HG03457 (cell line): ENCODE results near the gene SH3PXD2A.
"Not testable (repeated sequence)": the region's sequence is repeated elsewhere in the genome, so short reads cannot be mapped to it uniquely, and the experiment has no call there.

Experiments used
- ATAC-seq: cut with Tn5 transposase; IDR thresholded peaks from one replicate; pipeline ENCODE4 v1.9.1; 2021; ENCODE audit warnings: moderate number of reproducible peaks; ENCODE audit not compliant: unreplicated experiment

SH3PXD2A gene

DNA sequence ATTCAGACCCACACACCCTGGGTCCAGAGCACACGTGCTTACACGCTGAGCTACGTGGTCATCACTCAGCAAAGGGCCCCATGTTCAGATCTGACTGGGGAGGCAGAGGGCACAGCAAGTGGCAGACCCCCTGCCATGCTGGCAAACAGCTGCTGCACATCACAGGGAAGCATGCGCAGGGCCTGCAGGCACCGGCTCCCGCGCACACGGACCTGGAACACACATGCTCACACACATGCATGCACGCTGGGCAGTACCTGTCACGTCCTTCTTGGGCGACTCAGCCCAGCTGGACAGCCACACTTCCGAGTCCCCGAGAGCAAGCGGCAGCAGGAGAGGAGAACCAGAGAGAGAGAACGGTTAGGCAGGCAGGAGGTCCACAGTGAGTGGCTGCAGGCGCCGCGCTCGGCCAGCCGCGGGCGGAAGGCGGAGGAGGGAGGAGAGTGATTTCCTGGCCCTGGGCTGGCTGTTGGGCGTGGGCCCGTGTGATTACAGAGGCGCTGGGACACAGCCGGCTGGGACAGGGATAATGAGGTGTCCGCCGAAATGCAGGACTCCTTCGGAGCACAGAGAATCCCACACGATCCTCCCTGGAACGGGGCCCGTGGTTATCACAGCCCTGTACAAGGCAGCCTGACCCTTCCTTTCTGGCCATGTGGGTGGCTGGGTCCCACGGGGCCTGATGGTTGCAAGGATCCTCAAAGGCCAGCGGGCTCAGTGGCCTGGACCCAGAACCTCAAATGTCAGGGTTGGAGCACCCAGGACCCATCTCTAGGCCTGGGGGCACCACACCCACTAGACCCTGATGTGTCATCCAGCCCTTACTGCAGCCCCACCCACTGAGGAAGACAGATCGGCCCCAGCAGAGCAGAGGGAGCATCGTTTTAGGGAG, 186.8 kb downstream of the SH3PXD2A start:
- no peak for ATAC-seq

DNA sequence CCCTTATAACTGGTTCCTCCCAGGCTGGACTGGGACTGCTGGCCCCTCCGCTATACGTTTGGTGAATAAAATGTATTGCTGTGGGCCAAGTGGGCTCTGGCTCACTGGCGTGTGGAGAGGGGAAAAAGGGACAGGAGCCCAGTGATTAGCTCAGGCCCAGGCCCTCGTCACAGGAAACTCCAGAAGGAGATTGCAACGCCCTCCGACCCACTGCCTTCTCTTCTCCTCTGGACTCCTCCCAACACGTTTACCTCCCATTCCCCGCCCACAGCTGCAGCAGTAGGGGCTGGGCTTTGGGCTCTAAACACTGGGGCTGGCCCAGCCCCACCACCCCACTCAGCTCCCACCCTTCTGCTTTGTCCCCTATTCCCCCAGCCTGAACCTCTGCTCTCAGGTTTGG, 188.0 kb downstream of the SH3PXD2A start:
- no peak for ATAC-seq

DNA sequence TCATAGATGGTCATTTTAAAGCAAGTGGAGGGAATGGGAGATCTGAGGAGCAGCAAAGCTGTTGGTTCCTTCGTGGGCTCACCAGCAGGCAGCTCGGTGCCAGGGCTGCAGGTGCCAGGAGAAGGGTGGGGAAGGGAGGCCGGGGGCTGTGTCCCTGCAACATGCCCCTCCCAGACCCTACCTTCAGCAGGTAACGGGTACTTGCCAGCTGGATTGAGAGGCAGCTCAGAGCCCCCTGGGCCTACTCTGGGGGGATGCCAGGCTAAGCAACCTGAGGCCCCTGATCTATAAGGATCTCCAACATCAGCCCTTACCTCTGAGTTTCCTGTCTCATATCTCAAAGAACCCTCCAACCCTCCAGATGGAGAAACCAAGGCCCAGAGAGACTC, 188.6 kb downstream of the SH3PXD2A start:
- no peak for ATAC-seq

DNA sequence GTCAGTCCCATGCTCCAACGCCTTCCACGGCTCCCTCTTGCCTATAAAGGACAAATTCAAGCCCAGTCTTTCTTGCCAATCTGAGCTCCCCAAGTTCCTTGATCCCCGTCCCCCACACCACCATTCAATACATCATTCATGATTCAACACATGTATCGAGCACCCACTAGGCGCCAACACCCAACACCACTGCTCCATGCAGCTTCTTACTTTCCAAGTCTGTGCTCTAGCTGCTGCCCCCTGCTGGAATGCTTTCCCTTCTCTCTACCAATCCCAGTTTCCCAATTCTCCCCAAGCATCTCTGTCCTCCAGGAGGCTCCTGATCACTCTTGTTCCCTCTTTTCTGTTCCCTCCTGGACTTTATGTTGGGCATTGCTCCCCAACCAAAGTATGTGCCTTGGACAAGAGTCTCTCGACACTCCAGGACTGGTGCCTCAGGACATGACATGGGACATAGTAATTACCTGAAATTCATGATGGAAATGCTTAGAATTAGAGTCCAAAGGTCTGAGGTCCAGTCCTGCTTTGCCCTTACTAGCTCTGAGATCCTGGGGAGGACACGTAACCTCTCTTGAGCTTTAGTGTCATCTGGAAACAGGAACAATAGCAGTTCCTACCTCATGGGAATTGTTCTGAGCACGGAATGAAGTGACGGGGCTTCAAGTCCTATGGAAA, 189.2 kb downstream of the SH3PXD2A start:
- ATAC-seq: no peak

DNA sequence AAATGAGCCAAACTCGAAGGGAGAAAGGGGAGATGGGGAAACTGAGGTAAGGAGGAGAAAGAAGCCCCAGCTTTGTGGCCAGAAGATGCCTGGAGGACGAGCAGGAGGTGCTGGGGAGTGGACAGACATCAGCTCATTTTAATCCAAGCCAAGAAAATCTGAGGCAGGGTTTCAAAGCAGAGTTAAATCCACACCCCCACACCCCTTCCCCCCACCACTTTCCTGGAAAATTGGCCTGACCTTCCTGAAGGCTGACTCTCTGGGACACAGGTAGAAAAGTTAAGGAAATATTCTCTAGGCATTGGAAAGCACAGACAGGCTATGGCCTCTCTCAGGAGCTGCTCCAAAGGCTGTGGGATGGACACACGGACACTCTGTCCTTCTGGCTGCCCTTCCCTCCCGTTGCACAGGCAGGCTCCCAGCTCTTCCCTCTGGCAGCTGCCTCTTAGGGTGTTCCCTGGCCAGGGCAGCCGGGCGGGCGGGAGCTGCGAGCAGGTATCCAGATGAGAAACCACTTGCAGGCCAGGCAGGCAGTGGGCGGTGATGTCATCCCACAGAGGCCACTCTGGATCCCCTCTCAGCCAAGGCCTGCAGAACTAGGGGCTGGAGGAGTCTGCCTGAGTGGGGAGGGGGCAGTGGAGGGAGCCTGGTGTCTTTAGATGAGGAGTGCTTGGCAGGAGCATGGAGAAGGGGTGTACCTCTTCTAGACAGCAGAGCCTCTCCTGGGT, 190.1 kb downstream of the SH3PXD2A start:
- no peak for ATAC-seq

DNA sequence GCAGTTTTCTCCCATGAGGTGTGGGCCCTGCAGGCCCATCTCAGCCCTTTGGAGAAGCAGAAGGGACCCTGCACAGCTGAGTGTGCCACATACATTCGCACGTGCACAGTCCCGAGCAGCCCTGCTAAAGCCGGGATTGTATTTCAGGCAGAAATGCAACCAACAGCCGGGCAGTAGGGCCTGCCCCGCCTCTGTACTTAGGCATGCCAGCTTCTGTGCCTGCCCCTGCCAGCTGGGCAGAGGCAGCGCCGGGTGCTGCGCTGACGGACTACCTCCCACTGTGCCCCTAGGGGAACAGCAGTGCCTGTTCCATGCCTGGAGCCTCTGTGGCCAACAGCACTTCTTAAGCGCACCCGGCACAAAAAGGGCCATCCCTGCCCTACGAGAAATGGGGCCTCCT, 191.6 kb downstream of the SH3PXD2A start:
- no peak for ATAC-seq

DNA sequence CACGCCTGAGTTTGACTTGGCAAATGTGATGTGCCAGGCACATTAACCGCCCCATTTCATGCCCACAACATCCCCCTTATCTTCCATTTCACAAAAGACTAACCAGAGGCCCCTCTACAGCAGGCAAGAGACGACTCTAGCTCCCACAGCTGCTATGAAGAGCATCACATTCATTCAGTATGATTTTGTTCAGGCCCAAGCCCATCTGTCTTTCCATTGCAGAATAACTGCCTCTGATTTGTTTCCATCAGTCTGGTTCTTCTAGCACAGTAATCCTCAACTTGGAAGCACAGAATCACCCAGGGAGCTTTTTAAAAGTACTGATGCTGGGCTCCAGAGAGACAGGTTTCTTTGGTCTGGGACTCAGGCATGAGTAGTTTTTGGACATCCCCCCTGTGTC, 192.1 kb downstream of the SH3PXD2A start:
- no peak for ATAC-seq

DNA sequence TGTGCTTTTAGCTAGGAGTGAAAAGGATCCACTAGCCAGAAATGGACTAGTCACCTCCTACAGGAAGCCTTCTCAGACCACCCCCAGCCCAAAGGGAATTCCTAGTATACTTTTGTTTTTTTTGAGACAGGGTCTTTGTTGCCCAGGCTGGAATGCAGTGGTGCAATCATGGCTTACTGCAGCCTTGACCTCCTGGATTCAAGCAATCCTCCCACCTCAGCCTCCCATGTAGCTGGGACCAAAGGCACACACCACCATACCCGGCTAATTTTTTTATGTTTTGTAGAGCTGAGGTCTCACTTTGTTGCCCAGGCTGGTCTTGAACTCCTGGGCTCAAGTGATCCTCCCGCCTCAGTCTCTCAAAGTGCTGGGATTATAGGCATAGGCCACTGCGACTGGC, 192.7 kb downstream of the SH3PXD2A start:
- ATAC-seq: not testable (repeated sequence)

DNA sequence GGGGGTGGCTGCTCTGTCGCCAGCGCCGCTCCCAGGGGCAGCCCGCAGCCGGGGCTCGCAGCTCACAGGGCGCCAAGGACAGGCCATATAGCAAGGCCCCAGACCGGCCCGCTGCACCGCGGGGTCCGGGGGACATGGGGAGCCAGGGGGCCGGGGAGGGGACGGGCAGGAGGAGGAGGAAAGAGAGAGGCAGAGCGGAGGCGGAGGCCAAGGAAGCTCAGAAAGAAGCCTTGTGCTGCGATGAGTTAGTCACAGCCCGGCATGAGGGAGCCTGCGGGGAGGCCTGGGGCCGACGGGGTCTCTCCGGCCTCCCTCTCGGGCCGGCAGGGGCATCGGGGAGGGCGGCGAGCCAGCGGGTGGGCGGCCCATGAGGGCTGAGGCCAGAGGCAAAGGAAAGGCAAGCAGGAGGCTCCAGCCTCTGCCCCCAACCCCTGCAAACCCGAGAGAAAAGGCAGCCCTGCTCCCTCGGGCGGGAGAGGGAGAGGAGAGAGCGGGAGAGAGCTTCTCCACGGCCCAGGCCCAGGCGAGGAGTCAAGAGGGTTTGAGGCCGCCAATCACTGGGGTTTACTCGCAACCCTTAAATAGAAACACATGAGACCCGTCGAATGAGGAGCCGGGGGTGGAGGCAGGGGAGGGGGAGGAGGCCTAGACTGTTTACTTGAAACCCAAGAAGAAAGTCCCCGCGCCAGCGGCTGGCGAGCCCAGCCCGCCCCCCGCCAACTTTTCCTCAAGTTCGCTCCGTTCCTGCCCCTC, 194.0 kb downstream of the SH3PXD2A start:
- no peak for ATAC-seq

DNA sequence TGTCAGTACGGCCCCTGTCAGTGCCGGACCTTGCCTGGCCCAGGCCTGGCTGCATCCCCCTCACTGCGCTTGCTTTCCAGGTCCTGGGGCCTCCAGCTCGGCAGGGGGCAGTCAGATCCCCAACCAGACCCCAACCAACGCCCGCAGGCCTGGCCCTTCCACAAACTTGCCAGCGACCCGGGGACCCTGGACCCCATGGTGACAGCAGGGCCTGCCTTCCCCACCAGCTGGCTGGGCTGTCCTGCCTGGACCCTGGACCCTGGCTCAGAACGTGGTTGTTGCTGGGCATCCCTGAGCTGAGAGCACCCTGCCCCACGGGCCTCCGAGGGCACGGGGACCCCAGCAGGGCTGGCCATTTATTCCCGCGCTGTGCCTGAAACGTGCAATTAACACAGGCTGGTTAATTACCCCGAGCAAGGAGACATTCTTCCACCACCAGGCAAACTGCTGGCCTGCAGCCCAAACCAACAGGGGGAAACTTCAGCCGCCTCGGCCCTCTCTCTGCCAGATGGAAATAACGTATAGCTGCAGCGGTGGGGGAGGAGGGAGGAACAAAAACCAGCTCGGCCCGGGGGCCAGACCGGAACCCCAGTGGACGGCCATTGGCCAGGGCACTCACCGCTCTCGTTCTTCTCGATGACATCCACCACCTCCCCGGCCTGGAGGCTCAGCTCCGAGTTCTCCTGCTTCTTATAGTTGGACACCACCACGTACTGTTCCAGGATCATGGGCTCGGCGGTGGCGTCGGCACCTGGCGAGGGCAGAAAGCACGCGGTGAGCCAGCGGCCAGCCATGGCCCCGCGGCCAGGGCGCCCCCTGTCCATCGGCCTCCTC, 194.8 kb downstream of the SH3PXD2A start:
- ATAC-seq: peak; percentile 17

DNA sequence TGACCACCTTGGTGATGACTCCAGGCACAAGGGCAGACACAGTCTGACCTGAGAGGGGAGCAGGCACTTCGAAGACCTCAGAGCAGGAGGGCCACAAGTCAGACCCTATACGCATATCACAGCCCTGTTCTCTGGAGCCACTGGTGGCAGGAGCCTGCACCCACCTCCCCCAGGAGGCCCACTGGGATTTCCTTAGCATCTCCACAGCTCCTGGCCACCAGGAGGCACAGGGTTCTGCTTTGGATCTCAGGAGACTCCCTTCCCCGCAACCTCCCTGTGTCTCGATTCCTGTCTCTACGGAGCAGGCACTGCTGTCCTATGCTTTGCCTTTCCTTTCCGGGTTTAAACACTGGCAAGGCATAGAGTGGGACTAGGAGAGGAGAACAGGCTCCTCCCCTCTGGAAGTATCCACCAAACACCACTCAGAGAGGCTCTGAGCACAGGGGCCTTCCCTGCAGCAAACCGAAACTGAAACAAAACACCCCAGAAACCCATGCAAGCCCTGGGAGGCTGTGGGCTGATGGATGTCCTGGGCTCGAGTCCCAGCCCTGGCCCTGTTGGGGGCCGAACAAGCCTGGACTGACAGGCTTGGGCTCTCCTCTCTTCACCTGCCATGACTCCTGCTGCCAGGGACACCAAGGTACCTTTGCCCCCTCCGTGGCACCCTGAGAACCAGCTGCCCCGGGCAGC, 195.6 kb downstream of the SH3PXD2A start:
- peak; percentile 75 for ATAC-seq

DNA sequence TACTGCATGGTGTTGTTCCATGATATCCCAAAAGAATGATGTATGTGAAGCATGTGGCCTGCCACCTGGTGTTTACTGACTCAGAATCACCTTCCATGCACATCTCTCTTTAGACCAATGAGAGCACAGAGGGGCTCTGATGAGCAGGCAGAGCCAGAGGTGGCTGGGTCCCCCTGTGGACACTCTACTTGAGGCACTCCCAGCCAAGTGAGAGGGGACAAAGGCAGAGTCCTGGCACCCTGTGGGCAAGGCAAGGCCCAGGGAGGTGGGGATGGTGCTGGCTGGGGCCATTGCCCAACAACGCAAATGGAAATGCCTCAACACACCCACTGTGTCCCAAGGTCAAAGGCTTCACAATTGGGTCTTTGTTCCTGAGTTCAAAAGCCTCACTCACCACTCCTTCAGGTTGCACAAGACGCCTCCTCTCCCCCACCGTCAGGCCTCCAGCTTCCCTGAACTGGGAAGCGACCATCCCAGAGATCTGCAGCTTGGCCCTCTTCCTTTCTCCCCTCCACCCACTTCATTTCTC, 197.3 kb downstream of the SH3PXD2A start:
- no peak for ATAC-seq

DNA sequence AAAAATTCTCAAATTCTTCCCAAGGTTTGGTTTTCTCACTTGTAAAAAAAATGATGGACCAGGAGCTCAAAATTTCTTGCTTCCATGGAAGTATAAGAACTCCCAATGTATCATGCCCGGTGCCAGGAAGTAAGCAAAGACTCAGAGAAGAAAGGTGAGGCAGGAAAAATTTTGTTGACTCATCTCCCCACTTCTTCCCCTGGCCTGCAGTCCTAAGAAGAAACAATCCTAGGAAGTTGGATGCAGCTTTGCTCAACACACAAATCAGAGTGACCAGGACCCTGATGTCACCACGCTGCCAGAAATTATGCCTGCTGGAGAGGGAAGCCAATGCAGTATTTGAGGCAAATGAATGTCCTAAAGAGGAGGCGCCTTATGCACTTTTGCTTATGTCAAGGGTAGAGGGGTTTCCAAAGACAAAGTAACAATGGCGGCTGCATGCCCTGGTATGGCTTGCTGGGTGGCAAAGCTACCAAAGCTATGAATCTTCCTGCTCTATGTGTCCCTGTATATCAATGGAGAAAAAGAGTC, 198.2 kb downstream of the SH3PXD2A start:
- no peak for ATAC-seq

DNA sequence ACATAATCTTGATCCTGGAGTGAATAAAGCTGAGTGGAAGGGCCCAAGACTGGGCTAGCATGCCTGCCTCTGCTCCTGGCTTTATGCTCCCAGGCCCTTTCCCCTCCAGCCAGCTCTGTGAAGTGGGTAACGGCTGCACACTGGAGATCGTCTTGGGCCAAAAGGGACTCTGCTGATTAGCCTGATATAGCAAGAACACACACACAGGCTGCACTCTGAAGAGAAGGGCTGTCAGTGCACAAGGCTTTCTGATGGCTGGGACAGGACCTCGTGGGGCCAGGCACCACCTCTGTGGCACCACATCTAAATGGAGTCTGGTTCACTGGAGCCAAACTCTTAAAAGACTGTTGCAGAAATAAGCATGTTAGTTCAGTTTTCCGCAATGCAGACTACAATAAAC, 200.5 kb downstream of the SH3PXD2A start:
- no peak for ATAC-seq

DNA sequence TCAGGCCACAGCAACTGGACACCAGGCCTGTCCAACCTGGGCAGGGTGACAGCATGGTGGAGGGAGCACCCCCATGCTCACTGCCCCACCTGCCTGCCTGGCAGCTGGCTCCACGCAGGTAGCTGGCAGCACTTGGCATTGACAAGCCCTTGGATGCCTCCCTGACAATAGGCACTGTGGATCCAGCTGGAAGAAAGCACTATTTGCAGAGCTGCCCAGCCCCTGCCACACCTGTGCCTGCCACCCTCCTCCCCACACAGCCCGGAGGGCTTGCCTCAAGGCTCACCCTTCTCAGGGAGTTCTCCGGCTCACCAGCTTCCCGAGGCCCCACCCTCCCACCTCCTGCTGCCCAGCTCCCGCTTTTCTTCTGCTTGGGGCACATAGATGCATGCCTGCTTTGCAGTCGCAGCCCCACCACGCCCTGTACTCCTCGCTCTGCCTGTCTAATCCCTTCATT, 201.8 kb downstream of the SH3PXD2A start:
- ATAC-seq: no peak

DNA sequence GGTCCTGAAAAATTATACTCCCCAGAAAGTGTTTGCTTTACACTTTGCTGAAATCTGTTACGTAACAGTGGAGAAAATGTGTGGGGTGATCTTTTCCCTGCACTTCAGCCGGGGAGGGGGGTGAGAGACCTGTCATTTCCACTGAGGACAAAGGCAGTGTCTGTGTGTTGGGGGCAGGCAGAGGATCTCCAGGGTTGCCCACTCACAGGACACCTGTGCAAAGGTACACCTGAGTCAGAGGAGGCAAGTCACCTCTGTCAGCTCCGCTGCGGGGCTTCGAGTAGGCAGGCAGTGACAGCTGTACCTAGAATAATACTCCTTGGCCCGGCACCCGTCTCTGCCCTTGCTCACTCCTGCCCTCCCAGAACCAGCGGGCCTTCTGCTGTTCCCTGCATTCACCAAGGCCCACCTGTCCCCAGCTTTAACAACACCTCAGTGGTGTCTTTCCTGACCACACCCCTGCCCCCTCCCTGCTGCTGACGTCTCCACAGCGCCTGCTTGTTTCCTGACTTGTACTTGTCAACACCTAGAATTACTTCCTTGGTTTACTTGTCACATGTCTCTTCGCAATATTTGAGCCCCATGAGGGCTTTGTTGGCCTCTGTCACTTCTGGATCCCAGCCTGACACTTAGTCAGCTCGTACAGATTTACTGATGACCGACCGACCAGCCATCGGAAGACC, 202.6 kb downstream of the SH3PXD2A start:
- ATAC-seq: no peak

DNA sequence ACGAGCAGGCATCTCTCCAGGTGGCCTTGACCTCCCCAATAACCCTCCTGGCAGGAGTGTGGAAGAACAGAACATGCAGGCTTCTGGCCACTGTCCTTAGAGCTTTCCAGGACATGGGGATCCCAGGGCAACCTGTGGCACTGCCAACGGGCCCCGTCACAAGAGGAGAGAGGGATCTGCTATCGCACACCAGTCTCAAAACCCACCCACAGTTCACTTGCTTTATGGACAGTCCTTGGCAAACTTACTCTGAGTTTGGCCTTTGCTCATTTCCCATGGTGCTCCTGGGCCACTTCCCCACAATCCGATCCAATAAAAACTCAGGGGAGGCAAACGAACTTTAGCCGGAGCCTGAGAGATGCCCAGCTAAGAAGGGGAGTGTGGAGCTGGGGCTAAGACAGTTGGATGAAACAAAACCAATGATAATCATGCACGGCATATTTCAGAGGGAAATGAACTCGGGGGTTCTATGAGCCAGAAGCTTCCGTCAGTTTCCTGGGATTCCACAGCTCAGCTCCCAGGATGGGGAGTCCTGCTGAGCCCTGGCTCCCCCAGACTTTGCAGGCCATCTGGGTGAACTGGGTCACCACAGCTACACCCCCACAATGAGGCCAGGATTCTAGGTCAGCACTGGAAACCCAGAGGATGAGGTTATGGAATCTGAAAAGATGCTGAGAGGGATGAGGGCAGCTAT, 203.4 kb downstream of the SH3PXD2A start:
- no peak for ATAC-seq

DNA sequence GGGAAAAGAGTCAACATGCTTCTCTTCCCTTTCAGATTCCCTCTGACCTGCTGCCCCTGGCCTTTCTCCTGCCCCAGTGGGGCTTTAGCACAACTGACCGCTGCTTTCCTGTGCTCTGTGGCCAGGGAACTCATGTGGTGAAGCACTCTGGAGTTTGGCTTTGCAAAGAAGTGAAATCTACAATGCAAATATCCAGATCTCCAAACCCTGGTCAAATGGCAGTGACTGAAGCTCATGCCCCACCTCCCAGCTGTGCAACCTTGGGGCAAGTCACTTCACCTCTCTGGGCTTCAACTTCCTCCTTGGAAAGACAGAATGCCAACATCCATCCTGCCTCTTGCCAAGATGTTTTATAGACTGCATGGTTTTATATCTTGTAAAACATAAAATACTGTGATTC, 204.0 kb downstream of the SH3PXD2A start:
- no peak for ATAC-seq
